HEK293T (cell line): ENCODE results near the gene SYTL1.
A peak's percentile ranks its signal among the peaks of the same experiment; 100 is the strongest.

Source experiments
- BHLHE40 ChIP-seq: fragments of 450-650 bp; IDR thresholded peaks from 2 replicates; pipeline ENCODE4 v1.6.1; 2016; ENCODE audit warnings: mild to moderate bottlenecking, moderate library complexity, borderline replicate concordance
- ELF4 ChIP-seq: fragments of 450-650 bp; IDR thresholded peaks from 2 replicates; pipeline ENCODE4 v1.6.1; 2017; ENCODE audit warnings: antibody characterized with exemption
- FOXA1 ChIP-seq: fragments of 450-650 bp; IDR thresholded peaks from 2 replicates; pipeline ENCODE4 v1.6.1; 2016; ENCODE audit warnings: mild to moderate bottlenecking
- FOXK2 ChIP-seq: fragments of 450-650 bp; IDR thresholded peaks from 2 replicates; pipeline ENCODE4 v1.6.1; 2016; ENCODE audit warnings: mild to moderate bottlenecking
- FOXM1 ChIP-seq: fragments of 450-650 bp; IDR thresholded peaks from 2 replicates; pipeline ENCODE4 v1.6.1; 2017; ENCODE audit warnings: mild to moderate bottlenecking, borderline replicate concordance
- HDGF ChIP-seq: fragments of 450-650 bp; IDR thresholded peaks from 2 replicates; pipeline ENCODE4 v1.6.1; 2017; ENCODE audit warnings: antibody characterized with exemption, borderline replicate concordance
- LEF1 ChIP-seq: fragments of 450-650 bp; IDR thresholded peaks from 2 replicates; pipeline ENCODE4 v1.6.1; 2017; ENCODE audit warnings: mild to moderate bottlenecking, borderline replicate concordance
- NFRKB ChIP-seq: fragments of 450-650 bp; IDR thresholded peaks from 2 replicates; pipeline ENCODE4 v1.6.1; 2016; ENCODE audit warnings: mild to moderate bottlenecking, moderate library complexity
- SP1 ChIP-seq: fragments of 450-650 bp; IDR thresholded peaks from 2 replicates; pipeline ENCODE4 v1.6.1; 2017
- ZNF384 ChIP-seq: fragments of 450-650 bp; IDR thresholded peaks from 2 replicates; pipeline ENCODE4 v1.6.1; 2016

GRCh38 chr1:27365372-27366112, 23.7 kb downstream of the SYTL1 start:
- TF ChIP-seq NFRKB (no peak), FOXM1 (no peak), SP1 (peak; percentile 83), LEF1 (no peak), FOXA1 (no peak), HDGF (no peak), ELF4 (no peak), BHLHE40 (no peak), FOXK2 (no peak), ZNF384 (no peak)
